GM20431 (cell line): ENCODE measurements around the gene SLC47A1.

Experiments used
- in situ Hi-C: fragments of 300-500 bp; cut with MseI, MboI; formaldehyde crosslinking; loops from one replicate; pipeline ENCODE4 v1.15.0; 2020; ENCODE audit warnings: low sequenced_read_pairs; ENCODE audit not compliant: unreplicated experiment

The SLC47A1 gene

DNA sequence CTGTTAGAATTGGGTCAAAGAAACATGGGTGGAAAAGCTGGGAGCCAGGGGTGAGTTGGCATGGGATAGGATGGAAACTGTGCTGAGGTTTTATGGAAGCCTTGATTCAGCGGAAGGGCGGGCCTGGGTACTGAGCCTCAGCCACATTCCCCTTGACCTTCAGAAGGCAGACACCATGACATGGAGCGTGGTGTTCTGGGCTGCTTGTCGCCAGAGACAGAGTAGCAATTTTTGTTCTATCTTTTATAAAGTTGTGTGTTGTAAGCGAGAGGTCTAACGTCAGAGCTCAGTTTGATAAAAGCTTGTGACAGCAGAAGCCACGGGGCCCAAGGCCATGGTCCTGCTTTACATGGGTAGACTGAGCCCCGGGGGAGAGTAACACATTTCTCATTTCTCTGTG lies 50.2 kb downstream of the SLC47A1 start:
- in situ Hi-C loops, result no loop called here

DNA sequence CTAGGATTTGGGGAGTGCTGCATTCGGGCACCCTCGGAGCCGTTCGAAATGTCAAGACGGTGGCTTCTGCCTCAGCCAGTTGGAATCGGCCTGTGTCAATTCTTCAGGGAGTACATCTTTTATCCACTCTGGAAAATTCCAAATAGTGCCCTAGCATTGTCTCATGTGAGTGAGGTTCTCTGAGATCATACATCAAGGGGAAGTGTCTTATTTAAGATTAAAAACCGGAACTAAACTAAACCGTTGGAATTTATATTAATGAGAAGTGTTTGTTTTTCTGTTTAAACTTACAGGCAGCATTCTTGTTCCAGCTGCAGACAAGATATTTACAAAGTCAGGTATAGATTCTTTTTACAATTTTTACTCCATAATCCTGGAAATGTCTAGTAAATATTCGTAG lies 56.8 kb downstream of the SLC47A1 start:
- in situ Hi-C loops, result no loop called here

DNA sequence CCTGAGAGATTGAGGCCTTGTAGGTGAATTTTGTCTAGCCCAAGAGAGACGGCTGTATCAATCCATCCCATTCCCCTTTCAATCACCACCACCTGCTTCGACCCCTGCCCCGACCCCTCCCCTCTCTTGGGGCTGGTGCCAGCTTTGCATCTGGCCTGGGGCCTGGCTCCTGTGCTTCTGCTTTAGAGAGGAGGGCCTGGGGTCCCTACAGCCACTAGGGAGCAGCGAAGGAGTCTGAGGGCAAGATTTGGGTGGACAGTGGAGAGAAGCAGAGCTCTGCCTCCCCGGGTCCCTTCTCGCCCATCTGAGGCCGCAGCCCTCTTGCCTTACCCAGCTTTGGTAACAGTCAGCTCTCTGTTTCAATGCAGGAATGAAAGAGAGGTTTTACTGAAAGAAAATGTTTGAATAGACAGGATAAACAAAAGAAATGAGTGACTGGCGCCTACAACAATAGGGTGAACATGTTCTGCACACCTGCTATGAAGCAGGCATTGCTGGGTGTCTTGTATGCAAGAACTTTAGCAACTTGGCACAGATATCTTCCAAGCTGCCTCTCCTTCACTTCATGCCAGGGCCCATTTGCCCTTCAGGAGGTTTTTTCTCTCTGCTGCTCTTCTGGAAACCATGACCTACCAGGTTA lies 57.4 kb downstream of the SLC47A1 start:
- in situ Hi-C loops, result no loop called here

DNA sequence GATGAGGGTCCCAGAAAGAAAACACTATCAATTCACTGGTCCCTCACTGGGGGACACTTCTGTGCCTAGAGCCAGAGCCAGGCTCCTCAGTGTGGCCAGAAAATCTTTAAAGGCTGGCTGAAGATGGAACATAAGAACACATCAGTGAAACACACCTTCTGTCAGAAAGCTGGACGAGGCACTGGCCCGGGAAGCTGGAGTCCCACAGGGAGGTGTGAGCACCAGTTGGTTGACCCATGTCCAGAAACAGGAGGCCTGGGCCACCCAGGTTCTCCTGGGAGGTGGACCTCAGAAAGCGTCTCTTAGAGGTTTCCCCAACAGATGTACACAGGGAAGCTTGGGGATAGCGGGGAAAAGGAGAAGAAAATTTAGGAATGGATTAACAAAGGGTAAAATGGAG lies 58.7 kb downstream of the SLC47A1 start:
- in situ Hi-C loops, result no loop called here

DNA sequence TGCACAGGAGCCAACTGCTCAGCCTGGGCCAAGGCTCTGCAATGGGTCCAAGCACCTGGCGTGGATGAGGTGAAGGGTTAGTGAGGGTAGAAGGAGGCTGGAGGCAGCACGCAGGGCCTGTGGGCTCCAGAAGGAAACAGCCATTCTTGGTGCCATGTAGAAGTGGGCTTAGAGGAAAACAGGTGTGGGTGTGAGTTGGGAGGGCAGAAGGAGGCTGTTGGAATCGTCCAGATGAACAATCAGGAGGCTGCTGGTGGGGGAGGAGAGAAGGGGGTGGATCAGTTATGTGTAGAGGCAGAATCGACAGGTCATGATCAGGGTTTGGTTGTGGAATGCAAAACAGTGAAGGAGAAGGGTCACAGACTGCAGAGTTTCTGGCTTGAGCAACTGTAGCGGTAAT lies 63.2 kb downstream of the SLC47A1 start:
- in situ Hi-C loops, result no loop called here

DNA sequence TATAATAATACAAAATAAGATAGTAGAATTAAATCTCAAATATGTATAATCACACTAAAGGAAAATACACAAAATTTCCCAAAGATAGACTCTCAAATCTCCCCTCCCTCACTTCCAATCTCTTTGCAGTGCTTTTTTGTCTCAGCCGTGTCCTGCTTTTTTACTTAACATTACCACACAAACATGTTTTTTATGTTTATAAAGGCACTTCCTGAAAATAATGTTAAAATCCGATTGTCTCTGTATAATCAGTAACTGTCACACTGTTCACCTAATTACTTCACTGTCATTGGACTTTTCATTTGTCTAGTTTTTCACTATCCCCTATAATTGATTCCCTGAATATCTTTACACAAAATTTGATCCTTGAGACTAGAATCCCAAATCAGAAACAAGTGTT lies 76.7 kb downstream of the SLC47A1 start:
- in situ Hi-C loops, result no loop called here

DNA sequence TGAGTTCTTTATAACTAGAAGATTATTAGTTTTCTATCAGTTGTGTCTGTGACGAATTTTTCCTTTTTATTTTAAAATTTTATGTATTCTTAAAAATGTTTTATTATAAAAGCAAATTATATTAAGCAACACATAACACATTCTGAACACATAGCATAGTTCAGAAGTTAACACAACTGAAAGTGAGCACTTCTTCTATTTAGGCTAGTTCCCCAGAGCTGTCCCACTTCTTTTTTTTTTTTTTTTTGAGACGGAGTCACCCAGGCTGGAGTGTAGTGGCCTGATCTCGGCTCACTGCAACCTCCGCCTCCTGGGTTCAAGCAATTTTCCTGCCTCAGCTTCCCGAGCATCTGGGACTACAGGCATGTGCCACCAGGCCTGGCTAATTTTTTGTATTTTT lies 77.2 kb downstream of the SLC47A1 start:
- in situ Hi-C loops, result no loop called here

DNA sequence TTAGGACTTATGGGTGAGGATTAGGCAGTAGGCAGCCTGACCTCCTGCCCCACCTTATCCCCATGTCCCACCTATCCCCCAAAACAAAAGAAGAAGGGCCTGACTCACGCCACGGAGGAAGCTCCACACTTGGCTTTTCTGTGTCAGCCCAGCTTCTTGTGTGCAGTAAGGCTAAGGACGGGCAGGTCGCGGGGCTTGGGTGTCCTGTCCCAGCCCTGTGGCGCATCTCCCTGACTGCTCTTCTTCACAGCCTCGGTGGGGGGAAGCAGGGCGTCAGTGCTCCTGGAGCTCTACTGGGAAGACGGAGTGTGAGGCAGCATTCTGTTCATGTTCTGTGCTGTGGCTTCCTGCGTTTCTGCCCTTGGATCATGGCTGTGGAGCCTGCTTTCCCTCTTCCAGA lies 80.3 kb downstream of the SLC47A1 start:
- in situ Hi-C loops, result no loop called here

DNA sequence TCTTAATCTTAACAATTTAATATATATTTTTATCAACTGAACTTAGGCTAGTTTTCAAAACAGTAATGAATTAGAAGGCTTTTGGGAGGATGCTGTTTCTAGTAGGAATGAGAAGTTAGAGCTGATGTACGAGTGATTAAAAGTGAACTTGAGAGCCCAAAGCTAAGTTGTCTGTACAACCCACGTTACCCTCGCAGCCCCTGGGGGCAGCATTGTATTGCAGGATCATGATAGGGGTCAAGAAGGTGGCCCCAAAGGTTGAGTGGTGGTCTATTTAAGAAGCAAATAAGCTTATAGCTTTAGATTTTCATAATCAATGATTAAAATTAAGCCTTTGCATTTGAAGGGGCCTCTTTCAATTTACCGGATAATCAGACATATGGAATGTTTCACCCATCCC lies 81.2 kb downstream of the SLC47A1 start:
- in situ Hi-C loops, result no loop called here

DNA sequence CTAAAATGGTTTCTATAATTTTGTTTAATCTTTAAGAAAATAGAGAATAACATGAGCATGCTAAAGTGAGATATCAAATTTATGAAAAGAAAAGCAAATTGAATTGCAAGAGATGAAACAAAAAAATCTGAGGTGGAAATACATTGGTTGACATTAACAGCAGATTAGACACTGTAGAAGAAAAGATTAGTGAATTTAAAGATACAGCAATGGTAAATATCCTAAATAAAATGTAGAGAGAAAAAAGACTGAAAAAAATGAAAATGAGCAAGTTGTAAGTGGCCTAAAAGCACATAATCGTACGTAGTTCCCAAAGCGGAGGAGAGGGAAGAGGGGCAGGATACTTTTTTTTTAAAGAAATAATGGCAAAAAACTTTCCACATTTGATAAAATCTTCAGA lies 84.4 kb downstream of the SLC47A1 start:
- in situ Hi-C loops, result no loop called here

DNA sequence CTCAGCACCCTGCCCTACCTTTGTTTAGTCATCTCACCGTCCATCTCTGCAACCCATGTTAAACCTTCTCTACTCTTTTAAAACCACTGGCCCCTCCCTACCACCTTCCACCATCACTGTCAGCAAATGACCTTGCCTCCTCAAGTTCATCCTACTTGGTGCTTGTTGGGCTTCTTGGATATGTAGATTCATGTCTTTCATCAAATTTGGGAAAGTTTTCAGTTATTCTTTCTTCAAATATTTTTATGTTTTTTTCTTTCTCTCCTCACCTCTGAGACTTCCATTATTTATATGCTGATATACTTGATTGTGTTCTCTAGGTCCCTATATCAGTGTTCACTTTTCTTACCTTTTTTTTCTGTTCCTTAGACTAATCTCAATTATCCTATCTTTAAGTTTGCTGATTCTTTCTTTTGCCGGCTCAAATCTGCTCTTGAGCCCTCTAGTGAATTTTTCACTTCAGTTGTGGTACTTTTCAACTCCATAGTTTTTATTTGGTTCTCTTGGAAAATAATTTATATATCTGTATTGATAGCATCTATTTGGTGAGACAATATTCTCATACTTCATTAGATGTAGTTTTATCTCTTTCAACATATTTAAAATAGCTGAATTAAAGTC lies 86.2 kb downstream of the SLC47A1 start:
- in situ Hi-C loops, result no loop called here

DNA sequence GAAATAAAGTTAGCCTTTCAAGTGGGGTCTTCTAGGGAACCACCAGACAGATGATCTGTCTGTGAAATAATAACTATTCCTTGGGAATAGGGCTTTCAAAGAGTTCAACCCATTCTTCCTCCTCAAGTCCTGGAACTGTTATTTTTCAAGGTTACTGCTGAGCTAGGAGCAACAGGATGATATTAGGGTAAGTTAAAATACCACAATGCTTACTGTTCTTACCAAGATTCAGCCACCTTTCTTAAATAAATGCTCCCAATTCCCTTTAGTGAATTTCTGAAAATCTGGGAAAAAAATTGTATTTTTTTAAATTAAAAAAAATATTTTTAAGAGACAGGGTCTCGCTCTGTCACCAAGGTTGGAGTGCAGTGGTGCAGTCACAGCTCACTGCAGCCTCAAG lies 88.0 kb downstream of the SLC47A1 start:
- in situ Hi-C loops, result no loop called here

DNA sequence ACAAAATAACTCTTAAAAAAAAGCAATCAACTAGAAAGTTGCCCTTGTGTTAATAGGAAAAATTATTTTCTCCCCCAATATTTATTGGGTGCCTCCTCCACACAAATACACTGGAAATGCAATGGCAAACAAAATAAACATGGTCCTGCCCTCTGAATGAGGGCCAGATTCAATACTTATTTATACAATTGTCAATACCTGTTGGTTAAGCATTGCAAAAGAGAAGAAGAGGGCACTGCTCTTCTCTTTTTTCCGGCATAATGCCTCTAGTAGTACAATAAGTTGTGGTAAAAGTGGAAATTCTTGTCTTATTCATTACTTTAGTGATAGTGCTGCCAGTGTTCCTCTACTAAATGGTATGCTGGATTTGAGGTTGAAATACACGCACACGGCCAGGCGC lies 92.4 kb downstream of the SLC47A1 start:
- in situ Hi-C loops, result no loop called here
